GM23338 (cell line): ENCODE measurements around the gene DHRS13. TPM values are rescaled to one million over a fixed set of nuclear protein-coding genes. Genes with fewer than 3 reads are reported as not detected.

ENCODE experiments used
- ATAC-seq: fragments of 200-7000 bp; cut with Tn5 transposase; 3 replicates; pipeline ENCODE4 v1.9.1; 2020
- DNase-seq: peaks from one replicate; pipeline ENCODE4 v3.0.0-alpha.2; 2015; ENCODE audit warnings: low spot score
- H2AFZ ChIP-seq: fragments of 200-600 bp; sonication (generic); 2 replicates; pipeline ENCODE4 v1.8.0; 2016; ENCODE audit warnings: antibody characterized with exemption, mild to moderate bottlenecking, moderate library complexity
- H3F3A ChIP-seq: fragments of 200-600 bp; sonication (generic); replicated peaks from 2 replicates; pipeline ENCODE4 v1.8.0; 2017; ENCODE audit warnings: antibody characterized with exemption, mixed run types, low read depth
- H3K27ac ChIP-seq: fragments of 200-600 bp; sonication (generic); 2 replicates; pipeline ENCODE4 v1.6.1; 2016; ENCODE audit warnings: low read depth
- H3K27me3 ChIP-seq: fragments of 200-600 bp; sonication (generic); 2 replicates; pipeline ENCODE4 v1.8.0; 2016; ENCODE audit warnings: mild to moderate bottlenecking, mixed run types, moderate library complexity; ENCODE audit not compliant: insufficient read depth
- H3K36me3 ChIP-seq: fragments of 200-600 bp; sonication (generic); 2 replicates; pipeline ENCODE4 v1.8.0; 2016; ENCODE audit warnings: mild to moderate bottlenecking; ENCODE audit not compliant: insufficient read depth
- H3K4me1 ChIP-seq: fragments of 200-600 bp; sonication (generic); 2 replicates; pipeline ENCODE4 v1.8.0; 2016; ENCODE audit warnings: mild to moderate bottlenecking, moderate library complexity; ENCODE audit not compliant: insufficient read depth
- H3K4me2 ChIP-seq: fragments of 200-600 bp; sonication (generic); 2 replicates; pipeline ENCODE4 v1.7.1; 2017; ENCODE audit warnings: mixed run types
- H3K4me3 ChIP-seq: fragments of 200-600 bp; sonication (generic); 2 replicates; pipeline ENCODE4 v1.6.1; 2016; ENCODE audit warnings: mixed run types
- H3K79me2 ChIP-seq: fragments of 200-600 bp; sonication (generic); replicated peaks from 2 replicates; pipeline ENCODE4 v1.8.0; 2017; ENCODE audit warnings: mild to moderate bottlenecking; ENCODE audit not compliant: insufficient read depth
- H3K9me2 ChIP-seq: fragments of 200-600 bp; sonication (generic); 2 replicates; pipeline ENCODE4 v1.8.0; 2017; ENCODE audit not compliant: insufficient read depth
- H4K20me1 ChIP-seq: fragments of 200-600 bp; sonication (generic); replicated peaks from 2 replicates; pipeline ENCODE4 v1.8.0; 2017; ENCODE audit warnings: mild to moderate bottlenecking; ENCODE audit not compliant: insufficient read depth
- H3K27ac Mint-ChIP-seq: 2 replicates; pipeline ENCODE4 v1.8.0; 2020; ENCODE audit warnings: inconsistent platforms, mild to moderate bottlenecking, moderate library complexity, mixed read lengths
- H3K27me3 Mint-ChIP-seq: 3 replicates; pipeline ENCODE4 v1.8.0; 2022; ENCODE audit warnings: low read depth, mild to moderate bottlenecking, moderate library complexity, mixed read lengths, inconsistent platforms; ENCODE audit not compliant: insufficient read depth, poor library complexity
- H3K36me3 Mint-ChIP-seq: 3 replicates; pipeline ENCODE4 v1.8.0; 2021; ENCODE audit warnings: low read depth, mild to moderate bottlenecking, inconsistent platforms, moderate library complexity, mixed read lengths
- H3K4me1 Mint-ChIP-seq: 3 replicates; pipeline ENCODE4 v1.8.0; 2020; ENCODE audit warnings: mild to moderate bottlenecking, inconsistent platforms, mixed read lengths
- H3K4me3 Mint-ChIP-seq: 3 replicates; pipeline ENCODE4 v1.8.0; 2021; ENCODE audit warnings: moderate library complexity, mild to moderate bottlenecking, inconsistent platforms, mixed read lengths
- H3K9me3 Mint-ChIP-seq: 3 replicates; pipeline ENCODE4 v1.8.0; 2020; ENCODE audit warnings: moderate library complexity, mild to moderate bottlenecking, inconsistent platforms, mixed read lengths
- CREB1 ChIP-seq: fragments of 250-450 bp; sonication (Bioruptor Pico); IDR thresholded peaks from 2 replicates; pipeline ENCODE4 v1.5.0; 2020; ENCODE audit warnings: low read depth, mild to moderate bottlenecking, moderate library complexity
- EZH2 ChIP-seq: fragments of 200-600 bp; sonication (generic); IDR thresholded peaks from one replicate; pipeline ENCODE4 v1.8.0; 2017; ENCODE audit warnings: antibody characterized with exemption, mild to moderate bottlenecking, low read depth; ENCODE audit not compliant: unreplicated experiment
- EZH2phosphoT487 ChIP-seq: fragments of 200-600 bp; sonication (generic); IDR thresholded peaks from one replicate; pipeline ENCODE4 v1.8.1; 2018; ENCODE audit warnings: antibody characterized with exemption; ENCODE audit not compliant: unreplicated experiment
- JUNB ChIP-seq: IDR thresholded peaks from one replicate; pipeline ENCODE4 v1.6.1; 2016; ENCODE audit warnings: antibody characterized with exemption; ENCODE audit not compliant: unreplicated experiment
- POLR2AphosphoS5 ChIP-seq: IDR thresholded peaks from 2 replicates; pipeline ENCODE4 v1.6.1; 2016; ENCODE audit warnings: antibody characterized with exemption, low read depth
- REST ChIP-seq: IDR thresholded peaks from one replicate; pipeline ENCODE4 v1.6.1; 2018; ENCODE audit warnings: antibody characterized with exemption; ENCODE audit not compliant: unreplicated experiment
- STAT1 ChIP-seq: IDR thresholded peaks from one replicate; pipeline ENCODE4 v1.6.1; 2016; ENCODE audit warnings: antibody characterized with exemption; ENCODE audit not compliant: unreplicated experiment
- ZNF331 ChIP-seq: fragments of 250-450 bp; sonication (Bioruptor Pico); IDR thresholded peaks from 2 replicates; pipeline ENCODE4 v1.5.0; 2020; ENCODE audit warnings: low read depth, mild to moderate bottlenecking, moderate library complexity
- ZNF462 ChIP-seq: fragments of 250-450 bp; sonication (Bioruptor Pico); IDR thresholded peaks from 2 replicates; pipeline ENCODE4 v1.5.0; 2020; ENCODE audit warnings: mild to moderate bottlenecking, moderate library complexity
- polyA plus RNA-seq: library from polyadenylated mRNA; unstranded; fragments of >200 nt; fragmentation: Nextera tagmentation; extraction: Ambion mirVana; gene quantifications from 2 replicates; pipeline ENCODE4 v1.2.1, GENCODE V29; 2016
- total RNA-seq: library from RNA; depleted of rRNA; stranded (reverse); fragments of >200 nt; shearing (Covaris generic); gene quantifications from 2 replicates; pipeline ENCODE4 v1.2.3, GENCODE V29; 2014
- TF ChIP-seq, protein P1 (sequence below), 2 experiments: fragments of 200-600 bp in 1 of 2; sonication (generic) in 1 of 2; conservative IDR thresholded peaks; 2 replicates each; pipeline versions ENCODE4 v1.5.1 to v1.6.1; 2016 to 2017; ENCODE audit warnings: antibody characterized with exemption in 2 of 2, low read depth in 2 of 2, mild to moderate bottlenecking in 2 of 2, moderate library complexity in 1 of 2

Gene DHRS13
- total and polyA plus RNA-seq, 2 experiments from 2014 or later: 5.4 to 34.2 TPM

GRCh38 chr17:28860363-28860808 lies 42.5 kb downstream of the DHRS13 start (continued):
- TF ChIP-seq REST: no peak
- TF ChIP-seq JUNB: no peak
- TF ChIP-seq STAT1: no peak
- TF ChIP-seq EZH2phosphoT487: no peak
- no peak for TF ChIP-seq ZNF331 (CRISPR knock-in tag)
- no peak for TF ChIP-seq CREB1 (CRISPR knock-in tag)
- no peak for TF ChIP-seq POLR2AphosphoS5
- TF ChIP-seq EZH2: no peak
- TF ChIP-seq, protein P1, sequence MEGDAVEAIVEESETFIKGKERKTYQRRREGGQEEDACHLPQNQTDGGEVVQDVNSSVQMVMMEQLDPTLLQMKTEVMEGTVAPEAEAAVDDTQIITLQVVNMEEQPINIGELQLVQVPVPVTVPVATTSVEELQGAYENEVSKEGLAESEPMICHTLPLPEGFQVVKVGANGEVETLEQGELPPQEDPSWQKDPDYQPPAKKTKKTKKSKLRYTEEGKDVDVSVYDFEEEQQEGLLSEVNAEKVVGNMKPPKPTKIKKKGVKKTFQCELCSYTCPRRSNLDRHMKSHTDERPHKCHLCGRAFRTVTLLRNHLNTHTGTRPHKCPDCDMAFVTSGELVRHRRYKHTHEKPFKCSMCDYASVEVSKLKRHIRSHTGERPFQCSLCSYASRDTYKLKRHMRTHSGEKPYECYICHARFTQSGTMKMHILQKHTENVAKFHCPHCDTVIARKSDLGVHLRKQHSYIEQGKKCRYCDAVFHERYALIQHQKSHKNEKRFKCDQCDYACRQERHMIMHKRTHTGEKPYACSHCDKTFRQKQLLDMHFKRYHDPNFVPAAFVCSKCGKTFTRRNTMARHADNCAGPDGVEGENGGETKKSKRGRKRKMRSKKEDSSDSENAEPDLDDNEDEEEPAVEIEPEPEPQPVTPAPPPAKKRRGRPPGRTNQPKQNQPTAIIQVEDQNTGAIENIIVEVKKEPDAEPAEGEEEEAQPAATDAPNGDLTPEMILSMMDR (conservative IDR thresholded peaks at IDR 0.05; ENCODE audit: low read depth in 2 of 2): no peak

DNA sequence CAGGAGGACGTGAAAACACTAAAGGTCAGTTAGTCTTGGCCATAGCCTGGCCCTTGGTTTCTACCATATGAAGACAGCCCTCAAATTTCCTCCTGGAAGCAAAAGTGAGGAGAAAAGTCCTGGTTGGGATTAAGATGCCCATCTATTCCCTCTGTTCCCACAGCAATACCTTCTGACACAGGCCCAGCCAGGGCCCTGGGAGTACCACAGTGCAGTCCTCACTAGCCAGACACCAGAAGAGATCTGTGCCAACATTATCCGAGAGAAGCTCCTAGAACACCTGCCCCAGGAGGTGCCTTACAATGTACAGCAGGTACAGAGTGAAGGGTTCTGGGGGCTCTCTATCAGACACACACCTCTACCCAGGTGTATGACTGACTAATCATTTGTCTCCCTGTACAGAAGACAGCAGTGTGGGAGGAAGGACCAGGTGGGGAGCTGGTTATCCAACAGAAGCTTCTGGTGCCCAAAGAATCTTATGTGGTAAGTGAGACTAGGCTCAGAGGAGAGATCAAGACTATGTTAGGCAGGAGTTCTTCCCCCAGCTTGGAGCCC lies 44.0 kb downstream of the DHRS13 start:
- Histone ChIP-seq H3K4me2 (no peak overlapping the region), H4K20me1 (no peaks in the 10 kb centered on the region), H3K9me2 (no peaks in the 10 kb centered on the region), H3K79me2 (peaks cover 13% of the 10 kb centered on the region), H2AFZ (no peak overlapping the region), H3K27me3 (no peaks in the 10 kb centered on the region), H3F3A (0 out of 2 replicates have a peak, but pooled peaks cover 11% of the 10 kb centered on the region), H3K4me1 (peaks cover 4% of the 10 kb centered on the region), H3K36me3 (peaks cover 7% of the 10 kb centered on the region), H3K4me3 (no peak overlapping the region), H3K27ac (no peak overlapping the region)
- H3K27me3 Mint-ChIP-seq: peaks cover 12% of the 10 kb centered on the region
- peaks cover 45% of the 10 kb centered on the region for H3K36me3 Mint-ChIP-seq
- H3K27ac Mint-ChIP-seq: no peak overlapping the region
- DNase-seq (no peak), ATAC-seq (no peak)
- H3K4me1 Mint-ChIP-seq: peaks cover 7% of the 10 kb centered on the region
- H3K9me3 Mint-ChIP-seq: no peaks in the 10 kb centered on the region
- no peak overlapping the region for H3K4me3 Mint-ChIP-seq
- TF ChIP-seq POLR2AphosphoS5 (no peak), ZNF462 (no peak), CREB1 (CRISPR knock-in tag) (no peak), ZNF331 (CRISPR knock-in tag) (no peak)
- TF ChIP-seq, protein P1 (conservative IDR thresholded peaks at IDR 0.05; ENCODE audit: low read depth in 2 of 2): no peak
